ENCODE results near the gene UBE2R2. TPM values are rescaled to one million over a fixed set of nuclear protein-coding genes. Genes with fewer than 3 reads are reported as not detected.

The UBE2R2 gene
- total and polyA plus RNA-seq, 2 donors (not counting 1 experiment from before 2014, with no cell fraction given) = 23.9 to 57.1 TPM

DNA sequence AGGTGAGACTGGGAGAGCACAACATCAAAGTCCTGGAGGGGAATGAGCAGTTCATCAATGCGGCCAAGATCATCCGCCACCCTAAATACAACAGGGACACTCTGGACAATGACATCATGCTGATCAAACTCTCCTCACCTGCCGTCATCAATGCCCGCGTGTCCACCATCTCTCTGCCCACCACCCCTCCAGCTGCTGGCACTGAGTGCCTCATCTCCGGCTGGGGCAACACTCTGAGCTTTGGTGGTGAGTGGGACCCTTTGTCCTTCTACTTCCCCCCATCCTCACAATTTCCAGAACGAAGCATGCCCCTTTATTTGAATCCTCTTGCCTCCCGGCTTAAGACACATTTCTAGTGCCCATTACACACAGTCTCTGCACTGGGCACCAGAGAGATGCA lies 19.1 kb upstream of the UBE2R2 start:
- no peak overlapping the region for H3K4me2 ChIP-seq (ENCODE audit: extremely low read depth, insufficient read depth, low read length)
- no peak overlapping the region for H3K27ac ChIP-seq (ENCODE audit: insufficient read depth, low read length)
- DNase-seq (ENCODE audit: low read depth in 2 of 2) = no peak
- H2AFZ ChIP-seq (ENCODE audit: low read length) = no peak overlapping the region
- H3K36me3 ChIP-seq (ENCODE audit: control insufficient read depth, insufficient read depth, low read length) = no peaks in the 10 kb centered on the region
- H3K4me1 ChIP-seq (ENCODE audit: control insufficient read depth, extremely low read depth, insufficient read depth, low read length) = no peaks in the 10 kb centered on the region
- no peak overlapping the region for H3K4me3 ChIP-seq (replicated peaks in 1 of 4; ENCODE audit: control extremely low read depth in 1 of 4, insufficient read depth in 1 of 4, low read depth in 3 of 4, low read length in 4 of 4)
- TF ChIP-seq, protein P1, sequence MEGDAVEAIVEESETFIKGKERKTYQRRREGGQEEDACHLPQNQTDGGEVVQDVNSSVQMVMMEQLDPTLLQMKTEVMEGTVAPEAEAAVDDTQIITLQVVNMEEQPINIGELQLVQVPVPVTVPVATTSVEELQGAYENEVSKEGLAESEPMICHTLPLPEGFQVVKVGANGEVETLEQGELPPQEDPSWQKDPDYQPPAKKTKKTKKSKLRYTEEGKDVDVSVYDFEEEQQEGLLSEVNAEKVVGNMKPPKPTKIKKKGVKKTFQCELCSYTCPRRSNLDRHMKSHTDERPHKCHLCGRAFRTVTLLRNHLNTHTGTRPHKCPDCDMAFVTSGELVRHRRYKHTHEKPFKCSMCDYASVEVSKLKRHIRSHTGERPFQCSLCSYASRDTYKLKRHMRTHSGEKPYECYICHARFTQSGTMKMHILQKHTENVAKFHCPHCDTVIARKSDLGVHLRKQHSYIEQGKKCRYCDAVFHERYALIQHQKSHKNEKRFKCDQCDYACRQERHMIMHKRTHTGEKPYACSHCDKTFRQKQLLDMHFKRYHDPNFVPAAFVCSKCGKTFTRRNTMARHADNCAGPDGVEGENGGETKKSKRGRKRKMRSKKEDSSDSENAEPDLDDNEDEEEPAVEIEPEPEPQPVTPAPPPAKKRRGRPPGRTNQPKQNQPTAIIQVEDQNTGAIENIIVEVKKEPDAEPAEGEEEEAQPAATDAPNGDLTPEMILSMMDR (conservative IDR thresholded peaks at IDR 0.05 in 1 of 2, IDR thresholded peaks at IDR 0.05 in 1 of 2; ENCODE audit: low read depth in 1 of 2, low read length in 2 of 2) = no peak
- TF ChIP-seq EZH2 (IDR thresholded peaks at IDR 0.05; ENCODE audit: low read length, missing control alignments) = no peak
- no peaks in the 10 kb centered on the region for H3K27me3 ChIP-seq (ENCODE audit: control insufficient read depth, insufficient read depth, low read length)
- no peaks in the 10 kb centered on the region for H4K20me1 ChIP-seq (ENCODE audit: control insufficient read depth, extremely low read depth, insufficient read depth, low read length)
- no peak overlapping the region for H3K9ac ChIP-seq (ENCODE audit: insufficient read depth, low read length)
- H3K9me3 ChIP-seq (ENCODE audit: control insufficient read depth, insufficient read depth, low read depth, low read length) = no peaks in the 10 kb centered on the region
- no peaks in the 10 kb centered on the region for H3K79me2 ChIP-seq (ENCODE audit: control insufficient read depth, insufficient read depth, low read length)

DNA sequence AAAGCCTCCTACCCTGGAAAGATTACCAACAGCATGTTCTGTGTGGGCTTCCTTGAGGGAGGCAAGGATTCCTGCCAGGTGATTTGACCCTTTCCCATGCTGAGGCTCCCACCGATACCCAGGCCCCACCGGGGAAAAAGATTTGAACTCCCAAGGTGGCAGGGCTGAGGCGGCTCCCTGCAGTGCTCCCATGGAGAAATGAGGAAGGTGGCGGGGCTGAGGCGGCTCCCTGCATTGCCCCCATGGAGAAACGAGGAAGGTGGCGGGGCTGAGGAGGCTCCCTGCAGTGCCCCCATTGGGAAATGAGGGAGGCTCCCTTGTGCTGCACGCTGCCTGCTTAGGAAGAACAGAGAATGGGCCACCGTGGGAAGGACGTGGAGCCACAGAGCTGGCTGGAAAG lies 18.4 kb upstream of the UBE2R2 start:
- Histone ChIP-seq H3K79me2 (ENCODE audit: control insufficient read depth, insufficient read depth, low read length) (no peaks in the 10 kb centered on the region), H3K27ac (ENCODE audit: insufficient read depth, low read length) (no peak overlapping the region), H3K9me3 (ENCODE audit: control insufficient read depth, insufficient read depth, low read depth, low read length) (no peaks in the 10 kb centered on the region), H4K20me1 (ENCODE audit: control insufficient read depth, extremely low read depth, insufficient read depth, low read length) (no peaks in the 10 kb centered on the region), H3K36me3 (ENCODE audit: control insufficient read depth, insufficient read depth, low read length) (no peaks in the 10 kb centered on the region), H3K27me3 (ENCODE audit: control insufficient read depth, insufficient read depth, low read length) (no peaks in the 10 kb centered on the region), H2AFZ (ENCODE audit: low read length) (no peak overlapping the region), H3K4me2 (ENCODE audit: extremely low read depth, insufficient read depth, low read length) (no peak overlapping the region), H3K4me1 (ENCODE audit: control insufficient read depth, extremely low read depth, insufficient read depth, low read length) (no peaks in the 10 kb centered on the region), H3K9ac (ENCODE audit: insufficient read depth, low read length) (no peak overlapping the region), H3K4me3 (replicated peaks in 1 of 4; ENCODE audit: control extremely low read depth in 1 of 4, insufficient read depth in 1 of 4, low read depth in 3 of 4, low read length in 4 of 4) (no peak overlapping the region)
- TF ChIP-seq, protein P1 (conservative IDR thresholded peaks at IDR 0.05 in 1 of 2, IDR thresholded peaks at IDR 0.05 in 1 of 2; ENCODE audit: low read depth in 1 of 2, low read length in 2 of 2) = no peak
- no peak for TF ChIP-seq EZH2 (IDR thresholded peaks at IDR 0.05; ENCODE audit: low read length, missing control alignments)
- DNase-seq (ENCODE audit: low read depth in 2 of 2) = no peak

DNA sequence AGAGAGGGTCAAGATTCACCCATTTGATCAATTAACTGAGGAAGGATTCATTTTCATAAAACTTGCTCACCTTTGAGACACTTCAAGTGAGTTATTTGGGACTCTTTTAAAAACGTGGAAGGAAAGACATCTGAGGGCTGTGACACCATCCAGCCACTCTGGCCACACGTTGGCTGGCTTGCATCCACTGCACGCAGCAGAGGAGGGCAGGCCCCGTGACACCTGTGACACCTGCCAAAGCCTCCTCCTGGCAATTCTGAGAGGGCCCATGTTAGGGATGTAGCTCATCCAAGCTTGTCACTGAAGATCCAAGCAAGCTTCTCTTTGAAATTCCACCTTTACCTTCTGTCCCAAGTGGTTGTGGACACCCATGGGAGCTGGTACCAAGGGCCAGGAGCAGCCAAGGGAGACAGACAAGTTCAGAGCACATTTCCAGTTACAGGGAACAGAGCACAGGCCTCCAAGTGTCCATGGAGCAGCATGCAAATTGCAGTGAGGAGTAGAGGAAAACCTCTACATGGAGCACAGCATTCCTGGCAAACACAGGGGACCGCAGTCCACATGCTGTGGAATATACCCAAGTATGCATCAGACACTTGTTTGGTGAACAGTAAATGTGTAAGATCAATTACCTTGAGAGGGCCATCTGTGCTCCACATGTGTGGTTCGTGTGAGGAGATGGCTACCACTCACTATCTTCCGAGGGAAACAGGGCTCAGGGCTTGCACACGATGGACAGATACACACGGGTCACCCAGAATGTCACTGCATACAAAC lies 16.8 kb upstream of the UBE2R2 start:
- H2AFZ ChIP-seq (ENCODE audit: low read length) = no peak overlapping the region
- H3K9me3 ChIP-seq (ENCODE audit: control insufficient read depth, insufficient read depth, low read depth, low read length) = no peaks in the 10 kb centered on the region
- H3K4me2 ChIP-seq (ENCODE audit: extremely low read depth, insufficient read depth, low read length) = no peak overlapping the region
- no peak overlapping the region for H3K27ac ChIP-seq (ENCODE audit: insufficient read depth, low read length)
- no peak overlapping the region for H3K4me3 ChIP-seq (replicated peaks in 1 of 4; ENCODE audit: control extremely low read depth in 1 of 4, insufficient read depth in 1 of 4, low read depth in 3 of 4, low read length in 4 of 4)
- no peak for DNase-seq (ENCODE audit: low read depth in 2 of 2)
- no peaks in the 10 kb centered on the region for H4K20me1 ChIP-seq (ENCODE audit: control insufficient read depth, extremely low read depth, insufficient read depth, low read length)
- no peaks in the 10 kb centered on the region for H3K36me3 ChIP-seq (ENCODE audit: control insufficient read depth, insufficient read depth, low read length)
- H3K79me2 ChIP-seq (ENCODE audit: control insufficient read depth, insufficient read depth, low read length) = no peaks in the 10 kb centered on the region
- TF ChIP-seq, protein P1 (conservative IDR thresholded peaks at IDR 0.05 in 1 of 2, IDR thresholded peaks at IDR 0.05 in 1 of 2; ENCODE audit: low read depth in 1 of 2, low read length in 2 of 2) = no peak
- no peak for TF ChIP-seq EZH2 (IDR thresholded peaks at IDR 0.05; ENCODE audit: low read length, missing control alignments)
- H3K27me3 ChIP-seq (ENCODE audit: control insufficient read depth, insufficient read depth, low read length) = no peaks in the 10 kb centered on the region
- H3K4me1 ChIP-seq (ENCODE audit: control insufficient read depth, extremely low read depth, insufficient read depth, low read length) = no peaks in the 10 kb centered on the region
- H3K9ac ChIP-seq (ENCODE audit: insufficient read depth, low read length) = no peak overlapping the region

Data from fibroblast of lung (primary cell).